Right ventricle myocardium inferior (tissue), 1 donor: ENCODE data around the gene RNF14. TPM values are rescaled to one million over a fixed set of nuclear protein-coding genes. Genes with fewer than 3 reads are reported as not detected.
"Not testable (repeated sequence)": the region's sequence is repeated elsewhere in the genome, so short reads cannot be mapped to it uniquely, and the experiment has no call there.

Source experiments
- ATAC-seq: fragments of 200-7000 bp; cut with Tn5 transposase; one replicate; pipeline ENCODE4 v1.9.1; 2020; ENCODE audit warnings: mild to moderate bottlenecking, moderate library complexity
- DNase-seq: peaks from one replicate; pipeline ENCODE4 v3.0.0; 2021; ENCODE audit errors: missing footprints
- intact Hi-C: fragments of 100-400 bp; cut with DNase I; formaldehyde crosslinking; loops from one replicate; pipeline ENCODE4 v1.11.0; 2022
- long read RNA-seq: library from polyadenylated mRNA; unstranded; transcript quantifications from one replicate; pipeline ENCODE4 v2.0.0, GENCODE V29; 2021
- total RNA-seq: library from RNA; stranded (reverse); fragmentation: NEBNext Ultra II Directional; extraction: Animal tissue kit (Norgen Biotek cat#: 25700); gene quantifications from one replicate; pipeline ENCODE4 v1.2.1, GENCODE V29; 2021
- donor health status: DM: no; HTN: yes; CAD: no; lungs with severe emphysema.

The RNF14 gene, protein sequence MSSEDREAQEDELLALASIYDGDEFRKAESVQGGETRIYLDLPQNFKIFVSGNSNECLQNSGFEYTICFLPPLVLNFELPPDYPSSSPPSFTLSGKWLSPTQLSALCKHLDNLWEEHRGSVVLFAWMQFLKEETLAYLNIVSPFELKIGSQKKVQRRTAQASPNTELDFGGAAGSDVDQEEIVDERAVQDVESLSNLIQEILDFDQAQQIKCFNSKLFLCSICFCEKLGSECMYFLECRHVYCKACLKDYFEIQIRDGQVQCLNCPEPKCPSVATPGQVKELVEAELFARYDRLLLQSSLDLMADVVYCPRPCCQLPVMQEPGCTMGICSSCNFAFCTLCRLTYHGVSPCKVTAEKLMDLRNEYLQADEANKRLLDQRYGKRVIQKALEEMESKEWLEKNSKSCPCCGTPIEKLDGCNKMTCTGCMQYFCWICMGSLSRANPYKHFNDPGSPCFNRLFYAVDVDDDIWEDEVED
- total RNA-seq: 98.0 TPM
- long read RNA-seq, full-length matches to known transcripts: 23 of 47 reads
- long read RNA-seq, partial matches to known transcripts: 8 of 47 reads
- long read RNA-seq, other reads (novel, unspliced or antisense): 16 of 47 reads

DNA sequence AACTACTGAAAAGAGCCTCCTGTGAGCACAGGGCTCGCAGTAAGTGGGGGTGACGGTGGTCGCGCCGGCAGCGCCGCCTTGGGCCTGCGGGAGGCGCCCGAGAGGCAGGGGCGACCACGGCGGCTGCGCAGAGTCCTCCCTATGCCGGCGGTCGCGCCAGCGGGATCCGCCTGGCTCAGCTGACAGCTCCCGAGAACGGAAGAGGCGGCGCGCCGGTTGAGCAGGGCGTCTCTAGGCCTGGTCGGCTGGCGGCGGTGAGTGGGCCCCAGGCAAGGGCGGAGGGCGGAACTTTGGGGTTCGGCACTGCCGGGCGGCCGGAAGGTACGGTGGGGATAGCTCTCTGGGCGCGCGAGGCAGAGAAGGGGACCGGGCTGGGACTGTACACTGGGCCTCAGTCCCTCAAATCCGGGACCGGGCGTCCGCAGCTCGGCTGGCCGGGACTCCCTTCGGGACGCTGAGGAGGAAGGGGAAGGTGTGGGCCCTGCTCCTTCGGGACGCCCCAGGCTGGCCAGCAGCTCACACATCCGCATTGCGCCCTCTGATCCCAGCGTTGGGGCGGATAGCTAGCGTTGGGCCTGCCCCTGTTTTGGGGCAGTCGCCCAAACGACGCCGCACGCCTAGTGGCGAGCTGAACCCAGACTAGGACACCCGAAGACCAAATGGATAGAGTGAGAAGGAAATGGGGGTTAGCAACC lies at the start of gene RNF14:
Gene RNF14 (plus strand): TSS at position 192 of the 695 bp plus-strand sequence. CDS start 4,484 bp downstream, outside the sequence.
- ATAC-seq (peak; percentile 98), DNase-seq (peak; percentile 99)
- intact Hi-C loops: no loop called here

DNA sequence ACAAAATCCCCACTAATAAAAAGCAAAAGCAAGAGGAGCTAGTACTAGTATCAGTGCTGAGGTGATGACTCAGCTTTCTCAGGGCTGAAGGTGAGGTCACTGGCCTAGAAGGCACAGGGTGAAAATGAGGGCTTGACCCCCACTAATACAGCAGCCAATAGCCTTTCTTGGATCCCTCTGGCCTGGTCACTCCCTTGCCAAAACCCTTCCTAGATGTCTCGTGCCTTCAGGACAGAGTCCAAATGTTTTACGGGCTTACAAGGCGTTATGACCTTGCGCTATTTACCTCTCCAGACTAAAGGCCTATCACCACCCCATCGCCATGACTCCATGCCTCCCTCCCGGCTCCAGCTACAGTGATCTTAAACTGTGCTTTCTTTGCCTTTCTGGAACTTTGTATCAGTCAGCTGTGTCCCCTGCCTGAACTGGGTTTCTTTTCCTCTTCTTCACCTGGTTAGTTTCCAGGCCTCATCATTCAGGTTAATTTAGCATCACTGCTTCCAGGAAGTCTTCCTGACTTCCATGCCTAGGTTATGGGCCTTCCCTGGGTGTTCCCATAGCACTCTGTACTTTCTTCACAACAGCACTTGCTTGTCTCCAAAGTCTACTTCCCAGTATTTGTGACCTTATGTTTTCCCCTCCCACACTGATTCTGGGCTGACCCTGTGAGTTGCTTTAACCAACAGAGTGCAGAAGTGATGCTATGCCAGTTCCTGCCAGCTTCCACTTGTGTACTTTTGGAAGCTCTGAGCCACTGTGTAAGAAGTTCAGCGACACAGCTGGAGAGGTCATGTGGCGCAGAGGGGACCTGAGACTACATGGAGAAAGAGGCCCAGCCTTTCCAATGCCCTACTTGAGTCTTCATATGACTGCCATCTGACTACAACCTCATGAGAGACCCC lies 49.4 kb upstream of the RNF14 start:
- DNase-seq (no peak), ATAC-seq (no peak)
- intact Hi-C loops: loop anchor here (5.0 kb wide), 1 partner anchor 38 kb away; the partner anchor contains the start of gene PCDH12

- DNase-seq: no peak
- intact Hi-C loops: loop anchor here (5.0 kb wide), 1 partner anchor 37 kb away; the partner anchor contains the start of gene PCDH12
- no peak for ATAC-seq
These were observed 48.1 kb upstream of the RNF14 start for GRCh38 chr5:141920771-141921170.

- not testable (repeated sequence) for DNase-seq, ATAC-seq
- intact Hi-C loops: loop anchor here (5.0 kb wide), 1 partner anchor 34 kb away; the partner anchor contains the start of gene PCDH12
These were observed 46.0 kb upstream of the RNF14 start for GRCh38 chr5:141922827-141923447.

DNA sequence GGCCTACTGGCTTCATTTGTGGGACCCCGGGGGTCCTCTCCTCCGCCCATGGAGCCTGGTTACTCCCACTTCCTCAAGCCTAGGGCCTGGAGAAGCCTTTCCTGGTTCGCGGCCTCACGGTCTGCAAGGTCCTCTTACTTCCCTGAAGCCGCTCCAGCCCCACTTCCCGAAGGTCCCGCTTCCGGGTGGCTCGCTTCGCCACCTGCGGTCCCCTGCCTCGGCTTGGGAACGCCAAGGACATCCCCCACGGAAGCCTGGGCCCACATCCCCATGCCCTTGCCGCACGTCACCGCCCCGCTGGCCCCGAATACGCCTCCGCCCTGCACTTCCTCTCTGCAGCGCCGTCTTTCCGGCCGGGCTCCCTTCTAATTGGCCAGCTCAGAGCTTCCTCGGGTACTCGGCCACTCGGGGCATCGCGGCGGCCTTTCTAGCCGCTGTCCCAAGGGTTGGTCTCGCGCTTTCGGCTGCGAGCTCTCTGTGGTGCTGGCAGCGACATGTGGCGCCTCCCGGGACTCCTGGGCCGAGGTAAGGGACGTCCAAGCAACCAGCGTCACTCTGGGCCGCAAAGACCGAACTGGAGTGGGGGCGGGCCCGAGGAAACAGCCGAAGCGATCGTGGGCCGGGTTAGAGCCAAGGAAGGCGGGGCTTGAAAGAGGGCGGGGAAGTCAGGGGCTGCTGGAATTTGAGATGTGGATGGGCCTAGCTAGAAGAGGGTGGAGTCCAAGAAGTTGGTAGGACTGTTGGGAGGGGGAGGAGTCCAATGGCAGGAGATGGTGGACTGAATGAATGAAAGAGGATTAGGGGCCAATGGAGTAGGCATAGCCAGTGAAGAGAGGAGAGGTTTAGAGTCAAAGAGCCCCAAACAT lies 45.2 kb upstream of the RNF14 start, which contains the start of gene DELE1:
Gene DELE1 (plus strand): TSS at position 424 of the 866 bp plus-strand sequence. CDS start 71 bp downstream, at position 495.
- DNase-seq: peak; percentile 98
- ATAC-seq: peak; percentile 98
- intact Hi-C loops: loop anchor here (5.0 kb wide), 1 partner anchor 34 kb away; the partner anchor contains the start of gene PCDH12

DNA sequence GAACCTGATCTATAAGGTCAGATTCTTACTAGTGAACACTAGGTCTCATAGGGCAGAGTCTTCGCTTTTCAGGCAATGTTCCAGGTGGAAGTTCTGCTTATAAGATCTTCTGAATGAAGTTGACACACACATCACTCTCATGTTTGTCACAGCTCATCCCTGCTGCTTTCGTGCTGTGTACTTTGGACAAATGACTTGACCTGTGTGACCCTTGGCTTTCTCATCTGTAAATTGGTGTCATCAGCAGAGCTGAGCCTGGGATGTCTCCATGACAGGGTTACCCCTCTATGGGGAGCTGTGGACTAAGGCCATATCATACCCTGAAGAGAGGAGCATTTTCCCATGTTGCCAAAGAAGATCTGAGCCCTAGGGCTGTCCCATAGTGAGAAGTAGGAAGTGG lies 42.5 kb upstream of the RNF14 start:
- intact Hi-C loops: no loop called here
- no peak for ATAC-seq
- DNase-seq: no peak

DNA sequence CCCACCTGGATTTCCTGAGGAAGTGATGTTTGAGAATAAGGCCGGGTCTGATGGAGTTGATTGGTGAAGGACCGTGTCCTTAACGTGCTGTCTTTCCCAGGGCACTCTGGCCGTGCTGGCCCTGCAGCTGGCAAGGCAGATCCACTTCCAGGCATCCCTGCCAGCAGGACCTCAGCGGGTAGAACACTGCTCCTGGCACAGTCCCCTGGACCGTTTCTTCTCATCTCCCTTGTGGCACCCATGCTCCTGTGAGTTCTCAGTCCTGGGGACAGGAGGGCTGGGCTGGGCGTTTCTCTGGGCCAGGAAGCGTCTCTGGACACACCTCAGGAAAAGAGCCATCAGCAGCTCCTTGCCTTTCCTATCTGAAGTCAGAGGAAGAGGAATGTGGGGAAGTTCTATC lies 40.9 kb upstream of the RNF14 start:
- intact Hi-C loops: no loop called here
- ATAC-seq: no peak
- DNase-seq: no peak

- intact Hi-C loops: no loop called here
- ATAC-seq (peak; percentile 26), DNase-seq (no peak)
These were observed 39.4 kb upstream of the RNF14 start for GRCh38 chr5:141929398-141930058.

DNA sequence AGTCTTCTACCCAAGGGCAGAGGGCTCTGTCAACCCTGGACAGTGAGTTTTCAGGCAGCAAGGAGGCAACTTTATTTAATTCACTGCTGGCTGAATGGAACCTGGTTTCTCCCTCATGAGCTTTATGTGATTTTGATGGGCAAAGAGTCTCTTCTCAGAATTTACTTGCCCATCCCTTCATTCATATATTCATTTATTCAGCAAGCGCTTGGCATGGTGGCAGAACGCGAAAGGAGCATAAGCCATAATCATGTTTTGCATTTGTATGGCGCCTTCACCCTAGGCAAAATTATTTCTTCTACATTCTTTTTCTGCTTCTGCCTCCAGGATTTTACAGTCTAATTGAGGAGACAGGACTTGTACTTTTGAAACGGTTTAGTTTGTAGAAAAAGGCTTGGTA lies 37.2 kb upstream of the RNF14 start:
- intact Hi-C loops: no loop called here
- no peak for DNase-seq
- ATAC-seq: no peak

- ATAC-seq: no peak
- intact Hi-C loops: no loop called here
These were observed 35.8 kb upstream of the RNF14 start for GRCh38 chr5:141933151-141933550.

GRCh38 chr5:141934099-141934844 lies 34.6 kb upstream of the RNF14 start:
- no peak for DNase-seq
- intact Hi-C loops: no loop called here
- peak; percentile 80 for ATAC-seq

More at GRCh38 chr5:141933151-141933550, 35.8 kb upstream of the RNF14 start:
- DNase-seq: no peak

DNA sequence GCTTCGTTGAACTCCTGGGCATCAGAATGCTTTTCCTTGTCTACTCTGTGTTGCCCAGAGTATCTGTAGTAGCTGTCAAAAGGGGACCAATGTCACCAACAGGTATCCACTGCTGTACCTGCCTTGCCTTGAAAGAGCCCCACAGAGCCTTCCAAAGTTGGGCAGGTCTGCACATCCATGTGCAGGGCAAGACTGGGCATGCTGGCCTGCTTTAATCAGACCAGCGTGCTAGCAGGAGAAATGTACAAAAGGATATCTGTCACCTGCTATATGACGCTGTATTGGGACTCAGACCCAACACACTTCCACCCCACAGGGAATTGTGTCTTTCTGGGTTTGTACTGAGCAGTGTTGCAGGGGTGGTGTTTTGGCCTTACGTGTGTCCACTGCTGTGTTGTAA lies 33.4 kb upstream of the RNF14 start:
- DNase-seq: no peak
- intact Hi-C loops: no loop called here
- ATAC-seq: no peak

- ATAC-seq: no peak
- no peak for DNase-seq
- intact Hi-C loops: no loop called here
These were observed 28.1 kb upstream of the RNF14 start for GRCh38 chr5:141940695-141941271.

- intact Hi-C loops: no loop called here
- DNase-seq (no peak), ATAC-seq (no peak)
These were observed 27.6 kb upstream of the RNF14 start for GRCh38 chr5:141941307-141941706.

GRCh38 chr5:141941779-141942178 lies 27.1 kb upstream of the RNF14 start:
- intact Hi-C loops: no loop called here
- ATAC-seq (no peak), DNase-seq (no peak)
